ENCODE data around the gene HDAC10. TPM values are rescaled to one million over a fixed set of nuclear protein-coding genes. Genes with fewer than 3 reads are reported as not detected.

The HDAC10 gene
- total and polyA plus RNA-seq, 2 experiments from 2014 or later: 23.8 to 30.2 TPM

GRCh38 chr22:50280708-50281383 lies 29.8 kb upstream of the HDAC10 start:
- Histone ChIP-seq H3K27me3 (no peaks in the 10 kb centered on the region), H3K79me2 (peaks cover 2% of the 10 kb centered on the region), H3K36me3 (replicated peaks; ENCODE audit: insufficient read depth, low read depth) (no peaks in the 10 kb centered on the region), H3K4me1 (ENCODE audit: insufficient read depth) (peaks cover 12% of the 10 kb centered on the region), H2AFZ (no peak overlapping the region), H3K9me3 (ENCODE audit: low read depth) (no peaks in the 10 kb centered on the region), H4K20me1 (ENCODE audit: insufficient read depth, poor library complexity, severe bottlenecking) (no peaks in the 10 kb centered on the region), H3K27ac (no peak overlapping the region), H3K4me3 (no peak overlapping the region), H3K4me2 (no peak overlapping the region), H3K9me2 (replicated peaks; ENCODE audit: insufficient read depth) (no peaks in the 10 kb centered on the region)
- no peak for TF ChIP-seq EZH2 (IDR thresholded peaks at IDR 0.05; ENCODE audit: borderline replicate concordance)
- TF ChIP-seq CTCF (IDR thresholded peaks at IDR 0.05; ENCODE audit: poor library complexity): no peak
- TF ChIP-seq EZH2phosphoT487 (IDR thresholded peaks at IDR 0.05; ENCODE audit: low read depth, severe bottlenecking, unreplicated experiment): no peak
- no peak for DNase-seq (ENCODE audit: low spot score)
- 98% methylated on average over 14 of the region's 47 CpGs for WGBS (ENCODE audit: low lambda C conversion rate, missing lambda C conversion rate)

GRCh38 chr22:50280022-50280707 lies 29.1 kb upstream of the HDAC10 start:
- Histone ChIP-seq H2AFZ (no peak overlapping the region), H3K27me3 (no peaks in the 10 kb centered on the region), H3K4me1 (ENCODE audit: insufficient read depth) (peaks cover 12% of the 10 kb centered on the region), H4K20me1 (ENCODE audit: insufficient read depth, poor library complexity, severe bottlenecking) (peaks cover 1% of the 10 kb centered on the region), H3K4me3 (no peak overlapping the region), H3K79me2 (no peaks in the 10 kb centered on the region), H3K9me3 (ENCODE audit: low read depth) (no peaks in the 10 kb centered on the region), H3K36me3 (replicated peaks; ENCODE audit: insufficient read depth, low read depth) (no peaks in the 10 kb centered on the region), H3K9me2 (replicated peaks; ENCODE audit: insufficient read depth) (no peaks in the 10 kb centered on the region), H3K4me2 (no peak overlapping the region), H3K27ac (no peak overlapping the region)
- DNase-seq (ENCODE audit: low spot score): no peak
- TF ChIP-seq EZH2phosphoT487 (IDR thresholded peaks at IDR 0.05; ENCODE audit: low read depth, severe bottlenecking, unreplicated experiment): no peak
- TF ChIP-seq EZH2 (IDR thresholded peaks at IDR 0.05; ENCODE audit: borderline replicate concordance): no peak
- TF ChIP-seq CTCF (IDR thresholded peaks at IDR 0.05; ENCODE audit: poor library complexity): no peak
- 98% methylated on average over 34 of the region's 38 CpGs for WGBS (ENCODE audit: low lambda C conversion rate, missing lambda C conversion rate)

- no peak overlapping the region for H3K4me2 ChIP-seq
- H3K9me3 ChIP-seq (ENCODE audit: low read depth): no peaks in the 10 kb centered on the region
- H3K27ac ChIP-seq: no peak overlapping the region
- no peaks in the 10 kb centered on the region for H3K9me2 ChIP-seq (replicated peaks; ENCODE audit: insufficient read depth)
- no peaks in the 10 kb centered on the region for H3K27me3 ChIP-seq
- peaks cover 2% of the 10 kb centered on the region for H4K20me1 ChIP-seq (ENCODE audit: insufficient read depth, poor library complexity, severe bottlenecking)
- DNase-seq (ENCODE audit: low spot score): no peak
- no peaks in the 10 kb centered on the region for H3K36me3 ChIP-seq (replicated peaks; ENCODE audit: insufficient read depth, low read depth)
- H3K4me1 ChIP-seq (ENCODE audit: insufficient read depth): peaks cover 12% of the 10 kb centered on the region
- H3K4me3 ChIP-seq: no peak overlapping the region
- no peak overlapping the region for H2AFZ ChIP-seq
- TF ChIP-seq CTCF (IDR thresholded peaks at IDR 0.05; ENCODE audit: poor library complexity) (no peak), EZH2 (IDR thresholded peaks at IDR 0.05; ENCODE audit: borderline replicate concordance) (no peak), EZH2phosphoT487 (IDR thresholded peaks at IDR 0.05; ENCODE audit: low read depth, severe bottlenecking, unreplicated experiment) (no peak)
- no peaks in the 10 kb centered on the region for H3K79me2 ChIP-seq
- WGBS (ENCODE audit: low lambda C conversion rate, missing lambda C conversion rate): 91% methylated on average over 30 of the region's 30 CpGs
Observed at GRCh38 chr22:50278956-50279619, 28.0 kb upstream of the HDAC10 start.
